ENCODE measurements around the gene WRNIP1. TPM values are rescaled to one million over a fixed set of nuclear protein-coding genes. Genes with fewer than 3 reads are reported as not detected.

The WRNIP1 gene
- total and polyA plus RNA-seq, 10 of the 15 experiments (the other 5 are each of a cell fraction or from before 2014, with no cell fraction given): 9.3 to 30.5 (median 24.3) TPM

DNA sequence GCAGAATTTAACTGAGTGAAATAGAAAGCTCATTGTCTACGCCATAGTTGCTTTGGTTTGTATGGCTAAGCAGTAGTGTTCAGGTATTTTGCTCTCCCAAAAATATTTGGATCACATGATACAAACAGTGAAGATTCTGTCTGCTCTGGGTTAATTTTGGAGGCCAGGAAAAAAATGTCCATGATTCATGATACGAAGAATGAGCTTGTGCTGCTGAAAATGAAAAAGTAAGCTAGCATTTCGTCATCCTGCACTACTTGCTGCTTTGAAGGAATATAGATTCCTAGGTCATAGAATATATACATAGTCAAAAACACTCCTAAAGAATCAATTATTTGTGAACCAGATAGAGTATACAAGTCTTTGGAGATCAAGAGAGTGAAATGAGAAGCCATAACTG is 8.3 kb downstream of the WRNIP1 start:
- WGBS (ENCODE audit: insufficient coverage, insufficient replicate concordance, low lambda C conversion rate, missing lambda C conversion rate): 67% methylated on average over 3 of the region's 3 CpGs
- no TSS peak for BruUV-seq (replicated peaks)
- no peak for ATAC-seq
- in situ Hi-C loops (cut with MboI): no loop called here
- Histone ChIP-seq H3K9ac (ENCODE audit: control insufficient read depth, insufficient read depth, low read length) (no peak overlapping the region), H3K4me1 (ENCODE audit: control insufficient read depth, insufficient read depth, low read length) (peaks cover 4% of the 10 kb centered on the region; the same call in 1 of the 2 replicates), H3K27ac (ENCODE audit: control insufficient read depth, insufficient read depth) (no peak overlapping the region), H3K27me3 (replicated peaks in 1 of 2; ENCODE audit: control insufficient read depth in 2 of 2, insufficient read depth in 2 of 2, low read length in 1 of 2) (no peaks in the 10 kb centered on the region), H3K79me2 (ENCODE audit: control insufficient read depth, insufficient read depth, low read length) (peaks cover 35% of the 10 kb centered on the region), H3K9me3 (replicated peaks; ENCODE audit: control insufficient read depth, insufficient read depth, low read length) (no peaks in the 10 kb centered on the region), H4K20me1 (ENCODE audit: control insufficient read depth, insufficient read depth) (peaks cover 4% of the 10 kb centered on the region; the same call in 1 of the 2 replicates), H3K4me3 (no peak overlapping the region), H3K36me3 (ENCODE audit: control insufficient read depth in 2 of 2, insufficient read depth in 2 of 2, low read length in 1 of 2) (peaks cover 7 to 28% of the 10 kb centered on the region in 2 experiments; a peak in 3 of 4 replicates), H2AFZ (ENCODE audit: control insufficient read depth, low read depth, low read length) (no peak overlapping the region), H3K4me2 (ENCODE audit: control insufficient read depth, insufficient read depth) (no peak overlapping the region)
- ChIA-PET POLR2A (interaction anchor here (1.1 kb wide), 1 partner anchor 16 kb away, joined by 3 read pairs; no protein-coding TSS in a partner anchor), RAD21 (ENCODE audit: unreplicated experiment) (interaction anchor here (1.0 to 1.2 kb wide), 2 partner anchors 17 to 73 kb away, joined by 3 to 4 read pairs; no protein-coding TSS in a partner anchor), CTCF (interaction anchor here (1.3 to 3.9 kb wide), 8 partner anchors 8 to 253 kb away, joined by 3 to 18 read pairs (median 7); partner anchors contain the start of genes MYLK4 and WRNIP1), SMC1A (ENCODE audit: uncharacterized antibody, unreplicated experiment) (interaction anchor here (0.8 to 1.1 kb wide), 4 partner anchors 10 to 73 kb away, joined by 3 read pairs; no protein-coding TSS in a partner anchor)
- no peak for FAIRE-seq
- DNase-seq (ENCODE audit: low read depth, low spot score): no peak
- intact Hi-C loops (cut with micrococcal nuclease; ENCODE audit: unreplicated experiment): no loop called here
- TF ChIP-seq ETV6 (conservative IDR thresholded peaks at IDR 0.05 in 1 of 2, IDR thresholded peaks at IDR 0.05 in 1 of 2; ENCODE audit: borderline replicate concordance in 1 of 2, low read depth in 1 of 2): no peak
- TF ChIP-seq CEBPB (IDR thresholded peaks at IDR 0.05; ENCODE audit: borderline replicate concordance in 1 of 2, low read depth in 2 of 2, low read length in 2 of 2): no peak
- TF ChIP-seq SRF (IDR thresholded peaks at IDR 0.05; ENCODE audit: low read depth in 2 of 2, low read length in 2 of 2): no peak
- TF ChIP-seq NRF1 (conservative IDR thresholded peaks at IDR 0.05; ENCODE audit: low read depth, low read length): no peak
- TF ChIP-seq HDGF (IDR thresholded peaks at IDR 0.05): no peak
- no peak for TF ChIP-seq RAD21 (IDR thresholded peaks at IDR 0.05; ENCODE audit: insufficient read depth, low read depth, low read length)
- no peak for TF ChIP-seq ZNF24 (IDR thresholded peaks at IDR 0.05)
- TF ChIP-seq, protein P1, sequence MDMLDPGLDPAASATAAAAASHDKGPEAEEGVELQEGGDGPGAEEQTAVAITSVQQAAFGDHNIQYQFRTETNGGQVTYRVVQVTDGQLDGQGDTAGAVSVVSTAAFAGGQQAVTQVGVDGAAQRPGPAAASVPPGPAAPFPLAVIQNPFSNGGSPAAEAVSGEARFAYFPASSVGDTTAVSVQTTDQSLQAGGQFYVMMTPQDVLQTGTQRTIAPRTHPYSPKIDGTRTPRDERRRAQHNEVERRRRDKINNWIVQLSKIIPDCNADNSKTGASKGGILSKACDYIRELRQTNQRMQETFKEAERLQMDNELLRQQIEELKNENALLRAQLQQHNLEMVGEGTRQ (IDR thresholded peaks at IDR 0.05; ENCODE audit: borderline replicate concordance, low read depth, low read length): no peak

All from GM12878 (cell line).